HG02763 (cell line): Measurements from ENCODE around the gene WBP1L.
A peak's percentile ranks its signal among the peaks of the same experiment; 100 is the strongest.
"Not testable (repeated sequence)": the region's sequence is repeated elsewhere in the genome, so short reads cannot be mapped to it uniquely, and the experiment has no call there.

ENCODE experiments used
- ATAC-seq: cut with Tn5 transposase; IDR thresholded peaks from one replicate; pipeline ENCODE4 v1.9.1; 2021; ENCODE audit warnings: mild to moderate bottlenecking, moderate library complexity; ENCODE audit not compliant: unreplicated experiment

The WBP1L gene

DNA sequence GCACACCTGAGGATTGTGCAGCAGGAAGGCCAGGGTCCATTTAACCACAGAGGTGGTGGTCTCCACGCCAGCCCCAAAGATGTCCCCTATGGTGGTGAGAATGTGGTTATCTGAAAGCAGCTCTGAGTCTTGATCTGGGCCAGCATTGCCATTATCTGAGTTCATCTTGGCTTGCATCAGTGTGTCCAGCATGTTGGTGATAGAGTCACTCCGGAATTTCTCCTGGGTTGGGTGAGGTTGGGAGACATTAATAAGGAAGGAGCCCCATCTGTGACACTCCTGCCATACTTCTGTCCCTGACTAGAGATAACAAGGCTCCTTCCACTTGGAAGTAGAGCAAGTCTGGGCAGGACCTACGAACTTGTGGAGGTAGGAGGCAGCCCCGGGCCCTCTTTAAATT lies 89.2 kb downstream of the WBP1L start:
- no peak for ATAC-seq

DNA sequence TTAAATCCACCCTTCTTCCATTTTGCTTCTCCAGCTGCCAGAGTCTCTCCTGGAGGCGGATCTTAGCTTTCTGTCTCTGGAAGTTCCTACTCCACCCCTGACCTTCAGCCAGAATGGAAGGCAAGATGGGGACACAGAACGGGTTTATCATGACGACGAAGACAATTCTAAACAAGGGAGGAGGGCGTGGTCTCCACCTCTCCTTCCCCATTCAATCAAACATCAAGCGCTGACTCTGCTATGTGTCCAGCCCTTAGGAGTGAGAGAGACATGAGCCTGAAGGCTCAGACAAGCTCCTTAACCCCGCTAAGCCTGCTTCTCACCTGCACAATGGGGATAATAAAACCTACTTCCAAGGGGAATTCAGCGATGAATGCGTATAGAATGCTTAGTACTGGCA lies 90.4 kb downstream of the WBP1L start:
- ATAC-seq, result no peak

- peak; percentile 51 for ATAC-seq
Measured at GRCh38 chr10:102835007-102835482, 91.3 kb downstream of the WBP1L start.

DNA sequence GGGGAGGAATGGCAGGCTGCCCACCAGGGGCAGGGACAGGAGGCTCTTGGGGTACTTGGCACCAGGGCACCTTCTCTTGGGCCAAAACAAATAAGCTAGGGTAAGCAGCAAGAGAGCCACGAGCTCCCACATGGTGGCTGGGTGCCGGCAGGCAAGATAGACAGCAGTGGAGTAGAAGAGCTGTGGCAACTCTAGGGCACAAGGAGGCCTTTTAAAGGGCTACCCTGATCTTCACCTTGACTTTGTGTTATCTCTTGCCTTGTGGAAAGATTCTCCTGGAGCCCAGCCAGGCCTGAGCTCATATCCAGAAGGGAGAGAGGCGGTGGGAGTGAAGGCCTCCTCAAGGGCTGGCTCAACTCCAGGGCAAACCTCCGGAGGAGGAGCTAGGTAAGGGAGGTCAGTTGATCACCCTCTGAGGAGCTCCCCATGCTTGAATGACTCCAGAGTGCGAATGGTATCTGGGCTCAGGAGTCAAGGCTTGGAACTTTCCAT lies 93.5 kb downstream of the WBP1L start, which contains the start of gene CYP17A1:
CYP17A1 (minus strand) TSS at position 184 of the 492 bp plus-strand sequence; CDS start at position 132, 52 bp downstream.
- no peak for ATAC-seq

- ATAC-seq, result not testable (repeated sequence)
Measured at GRCh38 chr10:102838276-102838927, 94.7 kb downstream of the WBP1L start.

- no peak for ATAC-seq
Measured at GRCh38 chr10:102841827-102842345, 98.1 kb downstream of the WBP1L start.

DNA sequence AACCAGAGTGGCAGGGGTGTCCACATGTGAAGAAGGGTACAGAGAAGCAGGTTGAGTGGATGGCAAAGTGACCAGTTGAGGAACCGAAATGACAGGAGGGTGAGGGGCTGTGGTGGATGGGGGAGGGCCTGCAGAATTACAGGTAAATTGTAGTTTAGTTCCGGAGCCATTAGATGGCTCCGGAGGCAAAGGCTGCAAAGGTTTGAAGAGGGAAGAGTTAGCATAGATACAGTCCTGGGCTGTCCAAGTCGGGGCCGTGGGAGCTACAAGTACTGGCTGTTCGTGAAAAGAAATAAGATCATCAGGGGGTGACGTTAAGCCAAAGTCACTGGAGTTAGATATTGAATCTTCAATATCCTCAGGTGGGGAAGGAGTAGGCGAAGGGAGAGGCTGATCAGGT lies 99.4 kb downstream of the WBP1L start:
- not testable (repeated sequence) for ATAC-seq

DNA sequence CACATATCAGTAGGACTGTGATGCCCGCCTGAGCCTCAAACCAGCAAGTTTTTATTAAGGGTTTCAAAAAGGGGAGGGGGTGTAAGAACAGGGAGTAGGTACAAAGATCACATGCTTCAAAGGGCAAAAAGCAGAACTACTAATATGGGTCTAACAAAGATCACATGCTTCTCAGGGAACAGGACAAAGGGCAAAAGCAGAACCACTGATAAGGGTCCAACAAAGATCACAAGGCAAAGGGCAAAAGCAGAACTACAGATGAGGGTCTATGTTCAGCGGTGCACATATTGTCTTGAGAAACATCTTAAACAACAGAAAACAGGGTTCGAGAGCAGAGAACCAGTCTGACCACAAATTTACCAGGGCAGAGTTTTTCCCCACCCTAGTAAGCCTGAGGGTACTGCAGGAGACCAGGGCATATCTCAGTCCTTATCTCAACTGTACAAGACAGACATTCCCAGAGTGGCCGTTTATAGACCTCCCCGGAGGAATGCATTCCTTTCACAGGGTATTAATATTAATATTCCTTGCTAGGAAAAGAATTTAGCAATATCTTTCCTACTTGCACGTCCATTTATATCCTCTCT lies 100.5 kb downstream of the WBP1L start:
- ATAC-seq, result not testable (repeated sequence)

- no peak for ATAC-seq
Measured at GRCh38 chr10:102845352-102845902, 101.7 kb downstream of the WBP1L start.

- no peak for ATAC-seq
Measured at GRCh38 chr10:102850025-102850518, 106.3 kb downstream of the WBP1L start.

DNA sequence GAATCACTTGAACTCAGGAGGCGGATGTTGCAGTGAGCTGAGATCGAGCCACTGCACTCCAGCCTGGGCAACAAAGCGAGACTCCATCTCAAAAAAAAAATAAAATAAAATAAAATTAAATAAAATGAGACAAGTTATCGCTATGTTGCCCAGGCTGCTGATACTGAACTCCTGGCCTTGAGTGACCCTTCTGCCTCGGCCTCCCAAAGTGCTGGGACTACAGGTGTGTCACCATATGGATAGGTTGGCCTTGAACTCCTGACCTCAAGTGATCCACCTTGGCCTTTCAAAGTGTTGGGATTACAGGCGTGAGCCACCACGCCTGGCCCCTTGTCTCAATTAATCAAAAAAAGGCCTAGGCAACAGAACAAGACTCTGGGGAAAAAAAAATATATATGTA lies 109.5 kb downstream of the WBP1L start:
- ATAC-seq, result not testable (repeated sequence)

DNA sequence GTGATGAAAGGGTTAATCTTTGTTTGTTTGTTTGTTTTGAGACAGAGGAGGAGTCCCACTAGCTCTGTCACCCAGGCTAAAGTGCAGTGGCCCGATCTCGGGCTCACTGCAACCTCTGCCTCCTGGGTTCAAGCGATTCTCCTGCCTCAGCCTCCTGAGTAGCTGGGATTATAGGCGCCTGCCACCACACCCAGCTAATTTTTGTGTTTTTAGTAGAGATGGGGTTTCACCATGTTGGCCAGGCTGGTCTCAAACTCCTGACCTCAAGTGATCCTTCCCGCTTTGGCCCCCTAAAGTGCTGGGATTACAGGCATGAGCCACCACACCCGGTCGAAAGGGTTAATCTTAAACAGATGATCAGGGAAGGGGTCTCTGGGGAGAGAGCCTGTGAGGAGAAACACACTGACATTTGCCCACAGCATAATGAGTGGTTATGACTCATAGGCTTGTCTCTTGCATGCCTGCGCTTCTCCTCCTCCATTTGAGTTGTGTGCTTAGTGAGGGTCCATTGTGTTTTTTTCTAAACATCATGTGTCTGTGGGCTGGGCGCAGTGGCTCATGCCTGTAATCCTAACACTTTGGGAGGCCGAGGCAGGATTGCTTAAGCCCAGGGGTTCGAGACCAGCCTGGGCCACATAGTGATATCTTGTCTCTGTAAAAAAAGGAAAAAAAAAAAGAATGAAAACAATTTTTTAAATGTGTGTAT lies 112.1 kb downstream of the WBP1L start:
- not testable (repeated sequence) for ATAC-seq

DNA sequence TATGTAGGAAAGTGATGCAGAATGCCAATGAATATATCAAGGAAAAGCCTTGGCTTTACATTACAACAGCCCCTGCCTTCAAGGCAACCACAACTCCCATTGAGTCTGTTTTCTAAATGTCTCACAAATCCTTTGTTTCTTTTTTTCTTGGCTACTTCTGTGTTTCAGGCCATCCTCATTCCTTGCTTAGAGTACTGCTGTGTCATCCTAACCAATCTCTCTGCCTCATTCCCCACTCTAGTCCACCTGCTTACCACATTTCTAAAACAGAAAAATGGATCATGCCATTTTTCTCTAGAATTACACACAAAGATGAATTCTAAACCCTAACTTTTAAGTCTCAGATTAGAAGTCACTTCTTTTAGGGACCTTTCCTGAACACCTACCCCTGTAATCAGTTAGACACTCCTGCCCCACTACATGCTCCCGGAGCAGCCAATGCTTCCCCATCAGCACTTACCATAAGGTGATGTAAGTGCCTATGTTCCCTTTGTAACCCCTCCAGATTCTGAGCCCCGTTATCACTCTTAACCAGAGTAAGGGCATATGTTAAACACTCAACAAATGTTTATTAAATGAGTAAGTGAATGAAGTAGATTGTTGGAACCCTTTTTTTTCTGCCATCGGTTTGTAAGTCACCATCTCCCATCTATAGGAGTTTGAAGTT lies 113.1 kb downstream of the WBP1L start:
- ATAC-seq, result no peak

DNA sequence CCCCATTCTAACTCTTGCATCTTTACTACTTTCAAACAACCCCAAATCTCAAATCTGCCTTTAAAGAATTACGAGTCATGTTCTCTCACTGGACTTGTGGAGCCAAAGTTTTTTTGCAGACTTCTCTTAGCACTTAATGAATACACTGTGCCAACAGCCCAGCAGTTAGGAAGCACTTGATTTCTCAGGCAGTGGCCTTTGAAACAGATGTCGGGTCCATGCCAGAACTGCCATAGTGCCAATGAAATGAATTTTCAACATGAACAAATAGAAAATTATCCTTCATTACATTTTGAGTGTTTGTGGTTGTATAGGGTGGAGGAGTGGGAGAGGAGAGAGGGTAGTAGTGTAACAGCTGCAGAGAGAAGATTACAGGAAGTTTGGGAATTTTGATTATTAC lies 116.2 kb downstream of the WBP1L start:
- no peak for ATAC-seq

DNA sequence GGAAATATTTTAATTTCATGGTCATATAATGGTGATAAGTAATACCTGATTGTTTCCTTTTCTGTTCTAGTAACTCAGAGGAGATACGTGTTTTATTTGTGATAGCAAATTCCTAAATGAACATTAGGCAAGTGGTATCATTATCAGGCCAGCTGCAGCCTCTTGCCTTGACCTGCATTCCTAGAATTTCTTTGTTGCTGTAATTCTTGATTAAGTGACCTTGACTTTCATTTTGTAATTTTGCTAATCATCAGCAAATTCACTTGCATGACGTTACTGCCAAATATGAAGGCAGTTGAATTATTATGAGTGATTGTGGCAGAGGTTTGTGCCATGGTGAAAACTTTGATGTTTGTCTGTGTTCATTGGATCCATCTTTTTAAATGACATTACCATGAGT lies 119.9 kb downstream of the WBP1L start:
- no peak for ATAC-seq

- no peak for ATAC-seq
Measured at GRCh38 chr10:102865620-102866019, 121.9 kb downstream of the WBP1L start.
